PC-3 (cell line): ENCODE results near the gene NRSN2. TPM values are rescaled to one million over a fixed set of nuclear protein-coding genes. Genes with fewer than 3 reads are reported as not detected.

Experiments
- ATAC-seq: fragments of 200-7000 bp; cut with Tn5 transposase; 2 replicates; pipeline ENCODE4 v1.9.1; 2020; ENCODE audit warnings: mild to moderate bottlenecking, moderate library complexity
- BruUV-seq: library from RNA; stranded (reverse); fragments of 400-500 nt; replicated peaks from 2 replicates; lab custom pipeline; 2021; lab: Mats Ljungman, UMichigan
- CTCF ChIA-PET: fragments of 300-600 bp; sonication (Branson Sonifier 250); formaldehyde crosslinking; loops from one replicate; lab custom pipeline; 2022; ENCODE audit warnings: antibody characterized with exemption; lab: Charles Lee
- POLR2A ChIA-PET: fragments of 300-600 bp; sonication (Branson Sonifier 250); formaldehyde crosslinking; loops from one replicate; lab custom pipeline; 2022; ENCODE audit warnings: antibody characterized with exemption; ENCODE audit not compliant: unreplicated experiment; lab: Charles Lee
- DNase-seq: peaks from one replicate; pipeline ENCODE4 v3.0.0-alpha.2; 2015
- H2AFZ ChIP-seq: fragments of 300-600 bp; sonication (generic); 2 replicates; pipeline ENCODE4 v1.6.0; 2016; ENCODE audit warnings: antibody characterized with exemption, low read length
- H3F3A ChIP-seq: fragments of 300-600 bp; sonication (generic); one replicate; pipeline ENCODE4 v1.6.0; 2017; ENCODE audit warnings: antibody characterized with exemption, low read length, control low read depth, mild to moderate bottlenecking; ENCODE audit not compliant: unreplicated experiment
- H3K27ac ChIP-seq: fragments of 300-600 bp; sonication (generic); 2 replicates; pipeline ENCODE4 v1.5.1; 2016; ENCODE audit warnings: mild to moderate bottlenecking, low read length
- H3K27me3 ChIP-seq: fragments of 300-600 bp; sonication (generic); 2 replicates; pipeline ENCODE4 v1.6.1; 2016; ENCODE audit warnings: low read length, mixed read lengths
- H3K36me3 ChIP-seq: fragments of 300-600 bp; sonication (generic); 2 replicates; pipeline ENCODE4 v1.6.1; 2016; ENCODE audit warnings: low read depth, mixed run types, low read length, mixed read lengths
- H3K4me1 ChIP-seq: fragments of 300-600 bp; sonication (generic); 2 replicates; pipeline ENCODE4 v1.5.1; 2016; ENCODE audit warnings: low read length; ENCODE audit not compliant: insufficient read depth
- H3K4me2 ChIP-seq: fragments of 300-600 bp; sonication (generic); 2 replicates; pipeline ENCODE4 v1.6.0; 2016; ENCODE audit warnings: low read length
- H3K4me3 ChIP-seq: fragments of 300-600 bp; sonication (generic); 2 replicates; pipeline ENCODE4 v1.5.1; 2016; ENCODE audit warnings: mild to moderate bottlenecking, low read length, mixed read lengths
- H3K79me2 ChIP-seq: fragments of 300-600 bp; sonication (generic); 2 replicates; pipeline ENCODE4 v1.6.1; 2017; ENCODE audit warnings: low read length, mixed read lengths
- H3K9ac ChIP-seq: fragments of 300-600 bp; sonication (generic); 2 replicates; pipeline ENCODE4 v1.6.0; 2016; ENCODE audit warnings: mild to moderate bottlenecking, low read length
- H3K9me2 ChIP-seq: fragments of 300-600 bp; sonication (generic); replicated peaks from 2 replicates; pipeline ENCODE4 v1.6.1; 2016; ENCODE audit warnings: mixed run types, low read length, mixed read lengths
- H3K9me3 ChIP-seq: fragments of 300-600 bp; sonication (generic); 2 replicates; pipeline ENCODE4 v1.6.1; 2016; ENCODE audit warnings: low read length, mixed read lengths
- H4K20me1 ChIP-seq: fragments of 300-600 bp; sonication (generic); 2 replicates; pipeline ENCODE4 v1.6.1; 2016; ENCODE audit warnings: low read length, mixed read lengths
- CTCF ChIP-seq: fragments of 300-600 bp; sonication (generic); conservative IDR thresholded peaks from 2 replicates; pipeline ENCODE4 v1.5.1; 2017; ENCODE audit warnings: antibody characterized with exemption, low read depth, mild to moderate bottlenecking, low read length
- EZH2 ChIP-seq: fragments of 300-600 bp; sonication (generic); IDR thresholded peaks from one replicate; pipeline ENCODE4 v1.6.1; 2017; ENCODE audit warnings: antibody characterized with exemption, mild to moderate bottlenecking, low read length; ENCODE audit not compliant: unreplicated experiment
- EZH2phosphoT487 ChIP-seq: fragments of 300-600 bp; sonication (generic); IDR thresholded peaks from 2 replicates; pipeline ENCODE4 v1.6.1; 2018; ENCODE audit warnings: mild to moderate bottlenecking, antibody characterized with exemption, low read length, borderline replicate concordance
- intact Hi-C: fragments of 100-400 bp; cut with micrococcal nuclease; formaldehyde crosslinking; loops from 2 replicates; pipeline ENCODE4 v1.9.0; 2023
- total RNA-seq: library from RNA; depleted of rRNA; stranded (reverse); fragments of >200 nt; gene quantifications from 2 replicates; pipeline ENCODE4 v1.2.3, GENCODE V29; 2014

The NRSN2 gene
- total RNA-seq, 1 experiment from 2014 or later: 50.7 TPM

- Histone ChIP-seq H3K79me2 (no peaks in the 10 kb centered on the region), H3K9ac (no peak overlapping the region), H3K4me3 (no peak overlapping the region), H3K4me2 (no peak overlapping the region), H3K36me3 (no peaks in the 10 kb centered on the region), H4K20me1 (no peaks in the 10 kb centered on the region), H3K4me1 (peaks cover 17% of the 10 kb centered on the region), H3K9me2 (no peaks in the 10 kb centered on the region), H3K9me3 (no peaks in the 10 kb centered on the region), H3F3A (no peaks in the 10 kb centered on the region), H3K27ac (no peak overlapping the region), H2AFZ (no peak overlapping the region), H3K27me3 (no peaks in the 10 kb centered on the region)
- intact Hi-C loops: no loop called here
- no TSS peak for BruUV-seq
- no peak for ATAC-seq
- ChIA-PET CTCF (no interaction called here), POLR2A (no interaction called here)
- TF ChIP-seq EZH2 (no peak), EZH2phosphoT487 (no peak), CTCF (no peak)
- DNase-seq: no peak
Measured at GRCh38 chr20:312067-312466, 34.8 kb upstream of the NRSN2 start.

GRCh38 chr20:312866-313265 is 34.0 kb upstream of the NRSN2 start:
- Histone ChIP-seq H3K4me1 (peaks cover 17% of the 10 kb centered on the region), H4K20me1 (no peaks in the 10 kb centered on the region), H3K4me2 (no peak overlapping the region), H2AFZ (no peak overlapping the region), H3K9ac (no peak overlapping the region), H3K36me3 (no peaks in the 10 kb centered on the region), H3F3A (no peaks in the 10 kb centered on the region), H3K79me2 (no peaks in the 10 kb centered on the region), H3K27me3 (no peaks in the 10 kb centered on the region), H3K9me2 (no peaks in the 10 kb centered on the region), H3K4me3 (no peak overlapping the region), H3K9me3 (no peaks in the 10 kb centered on the region), H3K27ac (no peak overlapping the region)
- TF ChIP-seq EZH2phosphoT487: no peak
- no peak for TF ChIP-seq EZH2
- no peak for TF ChIP-seq CTCF
- DNase-seq: no peak
- no TSS peak for BruUV-seq
- intact Hi-C loops: no loop called here
- ATAC-seq: no peak
- POLR2A ChIA-PET: no interaction called here
- CTCF ChIA-PET: no interaction called here

GRCh38 chr20:313402-313801 is 33.5 kb upstream of the NRSN2 start:
- no peaks in the 10 kb centered on the region for H3F3A ChIP-seq
- intact Hi-C loops: no loop called here
- no peak overlapping the region for H3K27ac ChIP-seq
- H2AFZ ChIP-seq: no peak overlapping the region
- H3K79me2 ChIP-seq: no peaks in the 10 kb centered on the region
- peak overlapping the region; percentile 23; the same call in 1 of the 2 replicates for H3K4me2 ChIP-seq
- no peaks in the 10 kb centered on the region for H4K20me1 ChIP-seq
- POLR2A ChIA-PET: no interaction called here
- no peaks in the 10 kb centered on the region for H3K36me3 ChIP-seq
- no peak overlapping the region for H3K9ac ChIP-seq
- H3K9me3 ChIP-seq: no peaks in the 10 kb centered on the region
- no peak overlapping the region for H3K4me3 ChIP-seq
- H3K27me3 ChIP-seq: no peaks in the 10 kb centered on the region
- ATAC-seq: no peak
- TF ChIP-seq EZH2phosphoT487 (no peak), EZH2 (no peak), CTCF (no peak)
- BruUV-seq: no TSS peak
- CTCF ChIA-PET: no interaction called here
- no peaks in the 10 kb centered on the region for H3K9me2 ChIP-seq
- H3K4me1 ChIP-seq: peaks cover 13% of the 10 kb centered on the region
- DNase-seq: no peak
